ENCODE results near the gene CDH5. TPM values are rescaled to one million over a fixed set of nuclear protein-coding genes. Genes with fewer than 3 reads are reported as not detected.
A peak's percentile ranks its signal among the peaks of the same experiment; 100 is the strongest.

The CDH5 gene
- total RNA-seq, 1 donor from 2014 or later = not detected

DNA sequence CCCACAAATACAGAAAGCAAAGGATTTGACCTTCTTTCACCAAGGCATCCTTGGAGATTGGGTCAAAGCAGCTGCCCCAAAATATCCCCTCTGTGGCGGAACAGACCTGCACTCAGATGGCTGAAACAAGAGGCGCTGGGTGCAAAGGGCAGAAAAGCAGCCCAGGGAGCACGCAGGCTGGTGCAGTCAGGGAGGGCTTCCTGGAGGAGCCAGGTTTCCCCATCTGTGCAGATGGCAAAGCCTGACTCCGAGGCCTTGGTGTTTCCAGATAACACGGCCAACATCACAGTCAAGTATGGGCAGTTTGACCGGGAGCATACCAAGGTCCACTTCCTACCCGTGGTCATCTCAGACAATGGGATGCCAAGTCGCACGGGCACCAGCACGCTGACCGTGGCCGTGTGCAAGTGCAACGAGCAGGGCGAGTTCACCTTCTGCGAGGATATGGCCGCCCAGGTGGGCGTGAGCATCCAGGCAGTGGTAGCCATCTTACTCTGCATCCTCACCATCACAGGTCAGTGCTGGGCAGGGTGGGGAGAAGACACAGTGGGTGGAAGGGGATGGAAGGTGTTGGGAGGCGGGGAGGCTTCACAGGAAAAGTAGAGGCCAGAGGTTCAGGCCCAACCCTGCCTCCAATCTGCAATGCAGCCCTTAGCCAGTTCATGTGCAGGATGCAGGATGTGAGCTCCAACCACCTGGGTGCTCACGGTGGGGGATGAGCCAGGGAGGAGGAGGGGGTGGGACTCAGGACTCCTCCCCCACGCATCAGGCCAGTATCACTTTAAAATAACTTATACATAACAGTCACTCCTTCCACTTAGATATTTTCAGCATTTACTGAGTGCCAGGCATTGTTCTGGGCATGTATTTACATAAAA is 34.3 kb downstream of the CDH5 start:
- no peaks in the 10 kb centered on the region for H3K36me3 Mint-ChIP-seq (ENCODE audit: low read depth)
- H3K9me3 Mint-ChIP-seq = no peaks in the 10 kb centered on the region
- intact Hi-C loops (cut with micrococcal nuclease) = no loop called here
- peaks cover 22% of the 10 kb centered on the region for H3K27me3 Mint-ChIP-seq
- DNase-seq = no peak
- H3K4me1 Mint-ChIP-seq = no peaks in the 10 kb centered on the region
- H3K27ac Mint-ChIP-seq = no peak overlapping the region
- no peak overlapping the region for H3K4me3 Mint-ChIP-seq

DNA sequence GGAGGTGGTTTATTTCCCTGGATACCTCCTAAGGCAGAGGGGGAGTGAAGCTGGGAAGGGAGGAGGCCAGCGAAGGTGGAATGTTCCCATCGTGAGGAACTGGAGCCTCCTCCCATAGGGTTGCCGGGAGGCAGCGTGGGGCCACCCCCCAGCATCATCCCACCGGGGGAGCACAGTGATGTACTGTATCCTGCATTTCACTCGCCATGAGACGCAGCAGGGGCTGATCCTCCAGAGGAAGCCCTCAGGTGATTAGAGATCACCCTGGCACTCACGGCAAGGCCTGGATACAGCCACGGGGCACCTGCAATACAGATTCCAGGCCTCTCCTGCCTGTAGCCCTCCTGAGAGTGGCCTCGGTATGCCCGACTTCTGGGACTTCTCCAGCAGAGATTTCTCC is 35.1 kb downstream of the CDH5 start:
- peaks cover 23% of the 10 kb centered on the region for H3K27me3 Mint-ChIP-seq
- intact Hi-C loops (cut with micrococcal nuclease) = no loop called here
- no peaks in the 10 kb centered on the region for H3K9me3 Mint-ChIP-seq
- H3K4me3 Mint-ChIP-seq = no peak overlapping the region
- H3K27ac Mint-ChIP-seq = no peak overlapping the region
- no peaks in the 10 kb centered on the region for H3K36me3 Mint-ChIP-seq (ENCODE audit: low read depth)
- DNase-seq = no peak
- no peaks in the 10 kb centered on the region for H3K4me1 Mint-ChIP-seq

DNA sequence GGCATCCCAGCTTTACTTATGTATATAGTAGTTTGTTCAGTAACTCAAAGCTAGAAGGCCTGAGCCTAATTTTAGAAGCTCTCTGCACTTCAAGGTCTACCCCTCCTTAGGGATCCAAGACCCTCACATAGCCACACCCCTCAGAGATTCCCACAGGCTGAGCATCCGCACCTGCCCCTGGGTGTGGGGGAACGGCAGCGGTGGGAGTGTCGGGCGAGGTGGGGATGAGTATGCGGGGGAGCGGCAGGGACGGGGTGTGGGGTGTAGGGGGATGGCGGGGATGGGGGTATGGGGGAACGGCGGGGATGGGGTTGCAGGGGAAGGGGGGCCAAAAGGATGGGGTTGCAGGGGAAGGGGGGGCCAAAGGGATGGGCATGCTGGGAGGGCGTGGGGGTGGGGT is 35.7 kb downstream of the CDH5 start:
- Mint-ChIP-seq H3K27me3 (peaks cover 23% of the 10 kb centered on the region), H3K4me1 (peaks cover 4% of the 10 kb centered on the region)

DNA sequence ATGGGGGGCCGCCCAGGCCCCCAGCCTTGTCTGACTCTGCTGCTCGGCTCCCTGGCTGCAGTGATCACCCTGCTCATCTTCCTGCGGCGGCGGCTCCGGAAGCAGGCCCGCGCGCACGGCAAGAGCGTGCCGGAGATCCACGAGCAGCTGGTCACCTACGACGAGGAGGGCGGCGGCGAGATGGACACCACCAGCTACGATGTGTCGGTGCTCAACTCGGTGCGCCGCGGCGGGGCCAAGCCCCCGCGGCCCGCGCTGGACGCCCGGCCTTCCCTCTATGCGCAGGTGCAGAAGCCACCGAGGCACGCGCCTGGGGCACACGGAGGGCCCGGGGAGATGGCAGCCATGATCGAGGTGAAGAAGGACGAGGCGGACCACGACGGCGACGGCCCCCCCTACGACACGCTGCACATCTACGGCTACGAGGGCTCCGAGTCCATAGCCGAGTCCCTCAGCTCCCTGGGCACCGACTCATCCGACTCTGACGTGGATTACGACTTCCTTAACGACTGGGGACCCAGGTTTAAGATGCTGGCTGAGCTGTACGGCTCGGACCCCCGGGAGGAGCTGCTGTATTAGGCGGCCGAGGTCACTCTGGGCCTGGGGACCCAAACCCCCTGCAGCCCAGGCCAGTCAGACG is 36.2 kb downstream of the CDH5 start:
- intact Hi-C loops (cut with micrococcal nuclease) = no loop called here
- Mint-ChIP-seq H3K36me3 (ENCODE audit: low read depth) (no peaks in the 10 kb centered on the region), H3K4me1 (peaks cover 4% of the 10 kb centered on the region), H3K9me3 (no peaks in the 10 kb centered on the region), H3K27ac (no peak overlapping the region), H3K4me3 (no peak overlapping the region), H3K27me3 (peaks cover 23% of the 10 kb centered on the region)
- no peak for DNase-seq

More for the DNA sequence above, 35.7 kb downstream of the CDH5 start:
- H3K4me3 Mint-ChIP-seq = no peak overlapping the region
- no peaks in the 10 kb centered on the region for H3K9me3 Mint-ChIP-seq
- intact Hi-C loops (cut with micrococcal nuclease) = no loop called here
- H3K27ac Mint-ChIP-seq = no peak overlapping the region
- DNase-seq = no peak
- no peaks in the 10 kb centered on the region for H3K36me3 Mint-ChIP-seq (ENCODE audit: low read depth)

DNA sequence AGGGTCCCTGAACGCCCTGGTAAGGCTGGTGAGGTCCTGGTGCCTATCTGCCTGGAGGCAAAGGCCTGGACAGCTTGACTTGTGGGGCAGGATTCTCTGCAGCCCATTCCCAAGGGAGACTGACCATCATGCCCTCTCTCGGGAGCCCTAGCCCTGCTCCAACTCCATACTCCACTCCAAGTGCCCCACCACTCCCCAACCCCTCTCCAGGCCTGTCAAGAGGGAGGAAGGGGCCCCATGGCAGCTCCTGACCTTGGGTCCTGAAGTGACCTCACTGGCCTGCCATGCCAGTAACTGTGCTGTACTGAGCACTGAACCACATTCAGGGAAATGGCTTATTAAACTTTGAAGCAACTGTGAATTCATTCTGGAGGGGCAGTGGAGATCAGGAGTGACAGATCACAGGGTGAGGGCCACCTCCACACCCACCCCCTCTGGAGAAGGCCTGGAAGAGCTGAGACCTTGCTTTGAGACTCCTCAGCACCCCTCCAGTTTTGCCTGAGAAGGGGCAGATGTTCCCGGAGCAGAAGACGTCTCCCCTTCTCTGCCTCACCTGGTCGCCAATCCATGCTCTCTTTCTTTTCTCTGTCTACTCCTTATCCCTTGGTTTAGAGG is 37.1 kb downstream of the CDH5 start:
- no peak for DNase-seq
- no peaks in the 10 kb centered on the region for H3K36me3 Mint-ChIP-seq (ENCODE audit: low read depth)
- H3K27ac Mint-ChIP-seq = no peak overlapping the region
- intact Hi-C loops (cut with micrococcal nuclease) = no loop called here
- H3K27me3 Mint-ChIP-seq = peaks cover 21% of the 10 kb centered on the region
- peaks cover 13% of the 10 kb centered on the region for H3K4me1 Mint-ChIP-seq
- no peaks in the 10 kb centered on the region for H3K9me3 Mint-ChIP-seq
- H3K4me3 Mint-ChIP-seq = no peak overlapping the region

DNA sequence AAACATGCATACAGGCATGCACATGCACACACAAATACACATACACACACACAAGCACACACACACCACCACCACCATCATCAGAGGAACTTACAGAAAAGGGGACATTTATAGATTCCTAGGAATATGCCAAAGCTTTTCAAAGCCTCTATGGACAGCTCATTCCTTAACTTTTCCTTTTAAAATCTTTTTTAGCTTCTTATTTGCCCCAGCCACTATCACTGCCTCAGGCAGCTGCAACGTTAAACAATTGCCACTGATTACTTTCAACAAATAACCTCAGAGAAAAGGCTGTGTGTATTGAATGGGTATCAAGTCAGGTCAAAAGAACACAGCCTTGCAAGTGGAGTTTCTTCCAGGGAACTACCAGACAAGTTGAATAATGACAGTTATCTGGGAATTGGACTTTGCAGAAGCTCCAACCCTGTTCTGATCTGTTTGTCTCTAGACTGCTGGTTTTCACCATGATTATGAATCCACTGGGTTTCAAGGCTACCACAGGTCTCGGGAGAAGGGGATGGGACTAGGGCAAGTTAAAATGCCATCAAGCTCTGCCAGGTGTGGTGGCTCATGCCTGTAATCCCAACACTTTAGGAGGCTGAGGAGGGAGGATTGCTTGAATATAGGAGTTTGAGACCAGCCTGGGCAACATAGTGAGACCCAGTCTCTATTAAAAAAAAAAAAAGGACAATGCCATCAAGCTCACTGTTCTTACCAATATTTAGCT is 38.7 kb downstream of the CDH5 start:
- H3K9me3 Mint-ChIP-seq = no peaks in the 10 kb centered on the region
- H3K27me3 Mint-ChIP-seq = peaks cover 19% of the 10 kb centered on the region
- intact Hi-C loops (cut with micrococcal nuclease) = loop anchor here (5.0 kb wide), 1 partner anchor 337 kb away; no protein-coding TSS in a partner anchor
- peaks cover 19% of the 10 kb centered on the region for H3K4me1 Mint-ChIP-seq
- DNase-seq = no peak
- H3K4me3 Mint-ChIP-seq = no peak overlapping the region
- H3K27ac Mint-ChIP-seq = no peak overlapping the region
- H3K36me3 Mint-ChIP-seq (ENCODE audit: low read depth) = peaks cover 2% of the 10 kb centered on the region

DNA sequence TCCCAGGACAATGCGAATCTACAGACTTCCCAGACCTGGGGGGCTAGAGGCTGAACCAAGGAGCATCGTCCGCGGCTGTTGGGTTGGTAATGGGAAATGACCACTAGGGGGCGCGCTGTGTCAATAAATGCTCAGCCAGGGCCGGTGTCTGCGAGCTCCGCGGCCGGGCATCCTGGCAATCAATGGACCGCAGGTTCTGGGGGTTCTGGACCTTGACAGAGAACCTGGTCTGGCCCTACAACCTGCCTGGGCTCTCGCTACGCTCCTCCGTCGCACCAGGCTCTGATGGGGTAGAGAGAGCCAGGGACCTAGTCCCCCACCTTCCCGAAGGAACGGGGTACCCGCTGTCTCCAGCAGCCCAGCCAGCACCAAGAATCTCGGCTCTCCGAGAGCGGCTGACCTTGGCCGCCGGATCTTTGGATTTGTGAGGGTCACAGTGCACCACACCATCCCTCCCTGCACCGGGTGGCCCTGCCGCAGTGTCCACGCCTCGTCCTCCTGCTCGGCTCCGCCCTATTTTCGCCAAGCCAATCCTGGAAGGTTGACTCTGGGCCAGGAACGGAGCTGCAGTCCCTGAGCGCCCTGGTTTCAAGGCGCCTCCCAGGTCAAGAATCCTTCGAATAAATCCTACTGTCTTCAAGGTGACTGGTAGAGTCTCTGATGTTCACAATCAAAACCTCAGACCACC is 40.2 kb downstream of the CDH5 start:
- Mint-ChIP-seq H3K9me3 (no peaks in the 10 kb centered on the region), H3K36me3 (ENCODE audit: low read depth) (peaks cover 7% of the 10 kb centered on the region), H3K4me3 (peak overlapping the region; percentile 87), H3K27me3 (peaks cover 19% of the 10 kb centered on the region), H3K27ac (peak overlapping the region; percentile 63), H3K4me1 (peaks cover 19% of the 10 kb centered on the region)
- peak; percentile 96 for DNase-seq
- intact Hi-C loops (cut with micrococcal nuclease) = loop anchor here (1.0 to 5.0 kb wide), 8 partner anchors 68 to 336 kb away; partner anchors contain the start of gene CMTM3

DNA sequence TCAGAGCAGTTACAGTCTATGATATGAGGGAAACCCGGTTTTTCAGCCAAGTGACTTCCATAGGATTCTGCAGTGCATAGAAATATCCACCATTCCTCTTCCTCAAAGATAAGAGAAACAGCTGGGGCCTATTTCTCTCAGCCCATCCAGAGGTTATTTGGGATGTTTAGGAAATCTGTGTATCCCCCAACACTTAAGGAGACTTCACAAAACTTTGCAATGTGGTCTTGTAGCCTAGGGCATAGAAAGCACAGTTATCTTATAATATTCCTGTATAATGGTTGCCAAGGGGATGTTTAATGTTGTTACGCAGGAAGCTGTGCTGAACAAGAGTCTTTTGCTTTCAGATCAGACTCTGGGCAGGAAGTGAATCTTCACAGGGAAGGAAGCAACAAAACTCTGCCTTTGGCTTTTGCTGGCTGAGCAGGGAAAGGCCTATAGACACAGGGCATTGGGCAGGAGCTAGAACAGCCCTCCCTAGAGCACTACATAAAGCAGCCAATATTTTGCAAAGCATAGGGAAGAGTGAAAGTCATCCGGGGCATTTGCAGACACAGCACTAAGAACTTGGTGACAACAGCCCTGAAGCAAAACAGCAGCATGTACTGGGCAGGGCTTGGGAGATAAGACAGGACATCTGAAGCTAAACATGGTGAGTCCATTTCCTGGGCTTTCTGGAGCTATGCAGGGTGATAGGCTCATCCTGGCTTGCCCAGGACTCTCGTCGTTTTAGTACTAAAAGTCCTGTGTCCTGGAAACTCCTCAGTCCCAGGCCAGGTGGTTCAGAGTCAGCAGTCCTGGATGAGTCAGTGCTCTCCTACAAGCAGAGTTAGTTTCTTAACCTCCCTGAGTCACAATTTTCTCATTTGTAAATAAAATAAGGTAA is 41.9 kb downstream of the CDH5 start:
- DNase-seq = peak; percentile 82
- Mint-ChIP-seq H3K36me3 (ENCODE audit: low read depth) (peaks cover 9% of the 10 kb centered on the region), H3K4me3 (peak overlapping the region; percentile 84), H3K9me3 (peaks cover 4% of the 10 kb centered on the region), H3K4me1 (peaks cover 19% of the 10 kb centered on the region), H3K27me3 (peaks cover 19% of the 10 kb centered on the region), H3K27ac (peak overlapping the region; percentile 94)
- intact Hi-C loops (cut with micrococcal nuclease) = loop anchor here (2.0 to 5.0 kb wide), 2 partner anchors 334 to 464 kb away; no protein-coding TSS in a partner anchor

DNA sequence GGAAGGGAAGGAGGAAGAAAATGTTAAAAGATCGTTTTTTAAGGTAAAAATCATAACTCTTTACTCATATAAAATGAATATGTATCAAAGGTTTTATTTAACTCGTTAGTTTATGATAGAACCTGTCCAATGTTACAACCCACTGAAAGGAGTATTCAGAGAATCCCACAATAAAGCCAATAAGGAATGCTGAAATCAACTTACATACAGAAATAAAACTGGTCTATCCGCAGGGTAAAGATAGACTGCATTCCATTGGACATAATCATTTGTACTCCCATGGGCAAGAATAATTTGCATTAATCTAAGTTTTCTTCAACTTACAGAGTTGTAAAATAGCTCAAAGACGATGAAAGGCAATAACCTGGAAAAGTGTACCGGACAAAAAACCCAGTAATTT is 42.7 kb downstream of the CDH5 start:
- Mint-ChIP-seq H3K27ac (peak overlapping the region; percentile 14), H3K4me1 (peaks cover 19% of the 10 kb centered on the region), H3K9me3 (peaks cover 4% of the 10 kb centered on the region), H3K27me3 (peaks cover 16% of the 10 kb centered on the region), H3K36me3 (ENCODE audit: low read depth) (peaks cover 9% of the 10 kb centered on the region), H3K4me3 (peak overlapping the region; percentile 84)
- DNase-seq = no peak
- intact Hi-C loops (cut with micrococcal nuclease) = loop anchor here (2.0 to 5.0 kb wide), 2 partner anchors 333 to 464 kb away; no protein-coding TSS in a partner anchor

DNA sequence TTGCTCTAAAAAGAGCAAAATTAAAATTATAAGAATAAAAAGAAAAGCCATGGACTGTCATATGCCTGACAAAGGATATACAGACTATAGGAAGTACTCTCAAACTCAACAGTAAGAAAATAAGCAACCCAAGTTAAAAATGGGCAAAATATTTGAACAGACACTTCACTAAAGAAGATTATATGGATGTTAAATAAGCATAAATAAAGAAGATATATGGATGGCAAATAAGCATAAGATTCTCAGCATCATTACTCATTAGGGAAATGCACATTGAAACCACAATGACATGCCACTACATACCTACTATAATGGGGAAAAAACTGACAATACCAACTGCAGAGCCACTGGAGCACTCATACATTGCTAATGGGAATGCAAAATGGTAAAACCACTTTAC is 45.7 kb downstream of the CDH5 start:
- Mint-ChIP-seq H3K9me3 (peaks cover 9% of the 10 kb centered on the region), H3K27me3 (peaks cover 2% of the 10 kb centered on the region), H3K27ac (no peak overlapping the region), H3K36me3 (ENCODE audit: low read depth) (peaks cover 11% of the 10 kb centered on the region), H3K4me3 (no peak overlapping the region), H3K4me1 (peaks cover 20% of the 10 kb centered on the region)
- no peak for DNase-seq
- intact Hi-C loops (cut with micrococcal nuclease) = no loop called here

DNA sequence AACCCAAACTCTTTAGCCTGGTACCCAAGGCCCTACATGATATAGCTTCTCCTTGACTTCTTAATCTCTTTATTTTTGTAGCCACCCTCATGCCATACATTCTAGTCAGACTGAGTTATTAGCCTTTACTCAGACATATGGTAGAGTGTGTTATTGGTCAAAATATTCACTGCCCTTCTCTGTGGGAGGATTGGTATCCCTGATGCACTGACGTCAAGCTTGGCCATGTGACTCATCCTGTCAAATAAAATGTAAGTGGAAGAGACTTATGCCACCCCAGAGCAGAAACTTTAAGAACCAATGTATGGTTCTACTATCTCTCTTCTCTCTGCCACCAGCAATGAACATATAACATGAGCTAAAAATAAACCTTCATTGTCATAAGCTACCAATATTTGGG is 48.4 kb downstream of the CDH5 start:
- peaks cover 9% of the 10 kb centered on the region for H3K9me3 Mint-ChIP-seq
- no peak overlapping the region for H3K4me3 Mint-ChIP-seq
- intact Hi-C loops (cut with micrococcal nuclease) = no loop called here
- DNase-seq = no peak
- H3K36me3 Mint-ChIP-seq (ENCODE audit: low read depth) = peaks cover 10% of the 10 kb centered on the region
- peaks cover 19% of the 10 kb centered on the region for H3K4me1 Mint-ChIP-seq
- peaks cover 2% of the 10 kb centered on the region for H3K27me3 Mint-ChIP-seq
- no peak overlapping the region for H3K27ac Mint-ChIP-seq

DNA sequence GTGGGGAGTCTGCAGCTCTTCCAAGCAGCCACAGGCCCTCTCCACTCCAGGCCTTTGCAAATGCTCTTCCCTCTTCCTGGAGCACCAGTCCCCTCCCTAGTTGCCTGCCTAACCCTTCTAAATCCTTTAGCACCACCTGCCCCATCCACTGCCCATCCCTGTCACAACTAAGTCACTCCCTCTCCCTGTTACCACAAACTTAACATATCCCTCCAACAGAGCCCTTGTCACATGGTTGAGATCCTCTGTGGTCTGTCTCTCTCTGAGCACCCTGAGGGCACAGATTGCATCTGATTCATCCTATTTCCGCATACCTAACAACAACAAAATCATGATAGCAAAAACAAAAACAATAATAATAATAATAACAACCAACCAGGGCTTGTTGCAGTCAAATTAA is 49.6 kb downstream of the CDH5 start:
- Mint-ChIP-seq H3K27ac (no peak overlapping the region), H3K4me3 (no peak overlapping the region), H3K27me3 (peaks cover 7% of the 10 kb centered on the region), H3K9me3 (peaks cover 9% of the 10 kb centered on the region), H3K36me3 (ENCODE audit: low read depth) (peaks cover 6% of the 10 kb centered on the region), H3K4me1 (peaks cover 19% of the 10 kb centered on the region)
- DNase-seq = no peak
- intact Hi-C loops (cut with micrococcal nuclease) = no loop called here

All from activated CD4-positive, alpha-beta T cell treated with anti-CD3 and anti-CD28 coated beads, Interleukin-2, amount 10 ng/mL, durations not matched to agents 24 days and 14 days (primary cell).